NB4 (cell line): ENCODE data around the gene WNT1.
A peak's percentile ranks its signal among the peaks of the same experiment; 100 is the strongest.

Source experiments
- MYC ChIP-seq: IDR thresholded peaks from 2 replicates; pipeline ENCODE4 v1.6.1; 2011; ENCODE audit warnings: low read depth, low read length
- POLR2A ChIP-seq: IDR thresholded peaks from 2 replicates; pipeline ENCODE4 v1.6.1; 2011; ENCODE audit warnings: mild to moderate bottlenecking; ENCODE audit not compliant: insufficient read length; ENCODE audit errors: extremely low read depth
- TF ChIP-seq, protein P1 (sequence below): IDR thresholded peaks from one replicate; pipeline ENCODE4 v1.5.1; 2012; ENCODE audit warnings: low read depth, low read length
- TF ChIP-seq, protein P2 (sequence below): IDR thresholded peaks from 2 replicates; pipeline ENCODE4 v1.6.1; 2011; ENCODE audit warnings: low read depth, low read length

DNA sequence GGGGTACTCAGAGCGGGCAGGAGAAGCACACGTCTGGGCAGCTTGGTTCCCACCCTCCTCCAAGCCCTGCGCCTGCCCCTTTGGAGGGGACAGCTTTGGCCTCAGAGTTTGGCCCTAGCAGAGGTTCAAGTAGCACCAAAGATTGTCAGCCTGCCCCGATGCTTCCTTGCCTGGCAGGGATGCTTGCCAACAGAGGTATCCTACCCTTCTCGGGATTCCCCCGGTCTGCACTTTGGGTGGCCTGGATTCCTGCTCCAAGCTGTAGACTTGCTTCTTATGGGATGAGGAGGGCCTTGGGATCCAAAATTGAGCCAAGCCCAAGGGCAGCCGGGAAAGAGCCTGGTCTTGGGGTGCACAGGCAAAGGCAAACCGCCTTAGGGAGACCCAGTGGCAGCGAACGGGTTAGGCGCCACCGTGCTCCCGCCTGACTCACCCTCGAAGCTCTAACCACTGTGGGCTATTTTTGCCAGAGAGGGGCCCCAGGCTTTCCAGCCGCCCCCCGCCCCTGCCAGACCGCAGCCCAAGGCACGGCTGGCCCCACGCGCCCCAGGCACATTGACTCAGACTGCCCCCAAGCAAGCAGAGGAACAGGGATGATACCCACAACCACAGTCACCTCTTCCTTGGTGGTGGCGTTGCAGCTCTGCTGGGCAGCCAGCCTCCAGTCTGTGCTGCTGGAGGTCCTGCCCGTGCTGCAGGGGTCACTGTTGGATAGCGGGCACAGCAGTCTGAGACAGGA is 5.7 kb upstream of the WNT1 start:
- no peak for TF ChIP-seq POLR2A
- TF ChIP-seq, protein P1, sequence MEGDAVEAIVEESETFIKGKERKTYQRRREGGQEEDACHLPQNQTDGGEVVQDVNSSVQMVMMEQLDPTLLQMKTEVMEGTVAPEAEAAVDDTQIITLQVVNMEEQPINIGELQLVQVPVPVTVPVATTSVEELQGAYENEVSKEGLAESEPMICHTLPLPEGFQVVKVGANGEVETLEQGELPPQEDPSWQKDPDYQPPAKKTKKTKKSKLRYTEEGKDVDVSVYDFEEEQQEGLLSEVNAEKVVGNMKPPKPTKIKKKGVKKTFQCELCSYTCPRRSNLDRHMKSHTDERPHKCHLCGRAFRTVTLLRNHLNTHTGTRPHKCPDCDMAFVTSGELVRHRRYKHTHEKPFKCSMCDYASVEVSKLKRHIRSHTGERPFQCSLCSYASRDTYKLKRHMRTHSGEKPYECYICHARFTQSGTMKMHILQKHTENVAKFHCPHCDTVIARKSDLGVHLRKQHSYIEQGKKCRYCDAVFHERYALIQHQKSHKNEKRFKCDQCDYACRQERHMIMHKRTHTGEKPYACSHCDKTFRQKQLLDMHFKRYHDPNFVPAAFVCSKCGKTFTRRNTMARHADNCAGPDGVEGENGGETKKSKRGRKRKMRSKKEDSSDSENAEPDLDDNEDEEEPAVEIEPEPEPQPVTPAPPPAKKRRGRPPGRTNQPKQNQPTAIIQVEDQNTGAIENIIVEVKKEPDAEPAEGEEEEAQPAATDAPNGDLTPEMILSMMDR, result peak; percentile 60
- no peak; the same call in none of the 2 replicates for TF ChIP-seq MYC
- TF ChIP-seq, protein P2, sequence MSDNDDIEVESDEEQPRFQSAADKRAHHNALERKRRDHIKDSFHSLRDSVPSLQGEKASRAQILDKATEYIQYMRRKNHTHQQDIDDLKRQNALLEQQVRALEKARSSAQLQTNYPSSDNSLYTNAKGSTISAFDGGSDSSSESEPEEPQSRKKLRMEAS, result no peak
